SK-N-SH (cell line): ENCODE data around the gene PCLO. TPM values are rescaled to one million over a fixed set of nuclear protein-coding genes. Genes with fewer than 3 reads are reported as not detected.

Experiments
- CTCF ChIA-PET: fragments of 300-600, 350-600 bp; formaldehyde crosslinking; extraction: SDS; loops from one replicate; lab custom pipeline; 2021; lab: Yijun Ruan, JAX
- POLR2A ChIA-PET: fragments of 350-600 bp; sonication (Branson Sonifier 250); formaldehyde crosslinking; extraction: SDS; loops from one replicate; lab custom pipeline; 2020; ENCODE audit warnings: antibody characterized with exemption, inconsistent platforms; lab: Yijun Ruan, JAX
- DNase-seq: peaks from one replicate; pipeline ENCODE4 v3.0.0; 2012
- H2AFZ ChIP-seq: fragments of 200-600 bp; sonication (generic); 2 replicates; pipeline ENCODE4 v1.8.1; 2016; ENCODE audit warnings: antibody characterized with exemption, mild to moderate bottlenecking, low read depth
- H3F3A ChIP-seq: fragments of 200-600 bp; sonication (generic); replicated peaks from 2 replicates; pipeline ENCODE3; 2016; ENCODE audit warnings: antibody characterized with exemption, mild to moderate bottlenecking; ENCODE audit not compliant: insufficient read depth
- H3K27ac ChIP-seq, 2 experiments: fragments of 200-500 bp in 1 of 2; fragments of 200-600 bp in 1 of 2; sonication (Bioruptor generic) in 1 of 2; sonication (generic), shearing (Covaris generic) in 1 of 2; 2 replicates each; pipeline versions ENCODE4 v1.5.1 to v1.6.1; 2014 to 2016; ENCODE audit warnings: low read depth in 2 of 2, inconsistent platforms in 1 of 2, low read length in 1 of 2, mild to moderate bottlenecking in 1 of 2, mixed read lengths in 1 of 2
- H3K27me3 ChIP-seq: fragments of 200-600 bp; sonication (generic), shearing (Covaris generic); 2 replicates; pipeline ENCODE4 v1.6.1; 2016; ENCODE audit warnings: mixed run types; ENCODE audit not compliant: insufficient read depth
- H3K36me3 ChIP-seq, 2 experiments: fragments of 200-500 bp in 1 of 2; fragments of 200-600 bp in 1 of 2; sonication (Bioruptor generic) in 1 of 2; sonication (generic) in 1 of 2; replicated peaks in 1 of 2; 2 replicates each; pipeline versions ENCODE3 to v1.5.1; 2014 to 2016; ENCODE audit warnings: low read length in 1 of 2, mild to moderate bottlenecking in 1 of 2; ENCODE audit not compliant: insufficient read depth in 2 of 2, control insufficient read depth in 1 of 2
- H3K4me1 ChIP-seq, 2 experiments: fragments of 200-500 bp in 1 of 2; fragments of 200-600 bp in 1 of 2; sonication (Bioruptor generic) in 1 of 2; sonication (generic), shearing (Covaris generic) in 1 of 2; 2 replicates each; pipeline versions ENCODE4 v1.5.1 to v1.6.1; 2014 to 2016; ENCODE audit warnings: low read depth in 1 of 2, low read length in 1 of 2, mixed run types in 1 of 2; ENCODE audit not compliant: insufficient read depth in 2 of 2, control insufficient read depth in 1 of 2
- H3K4me2 ChIP-seq: fragments of 200-600 bp; sonication (generic), shearing (Covaris generic); 2 replicates; pipeline ENCODE4 v1.6.1; 2017; ENCODE audit warnings: mixed run types
- H3K4me3 ChIP-seq, 2 experiments: fragments of 200-500 bp in 1 of 2; fragments of 200-600 bp in 1 of 2; sonication (Bioruptor generic) in 1 of 2; sonication (generic), shearing (Covaris generic) in 1 of 2; 2 replicates each; pipeline versions ENCODE4 v1.5.1 to v1.8.1; 2014 to 2016; ENCODE audit warnings: low read depth in 2 of 2, inconsistent platforms in 1 of 2, low read length in 1 of 2, mild to moderate bottlenecking in 1 of 2, mixed read lengths in 1 of 2, moderate library complexity in 1 of 2
- H3K79me2 ChIP-seq: fragments of 200-600 bp; sonication (generic); 2 replicates; pipeline ENCODE4 v1.8.1; 2017; ENCODE audit warnings: mild to moderate bottlenecking; ENCODE audit not compliant: insufficient read depth
- H3K9ac ChIP-seq: fragments of 200-600 bp; sonication (generic); 2 replicates; pipeline ENCODE4 v1.6.1; 2017; ENCODE audit warnings: mixed run types
- H3K9me2 ChIP-seq: fragments of 200-600 bp; sonication (generic); 2 replicates; pipeline ENCODE4 v1.6.1; 2017; ENCODE audit warnings: mixed run types
- H3K9me3 ChIP-seq: fragments of 200-600 bp; sonication (generic); 2 replicates; pipeline ENCODE4 v1.6.1; 2017; ENCODE audit warnings: mixed run types, mild to moderate bottlenecking, moderate library complexity
- H4K20me1 ChIP-seq: fragments of 200-600 bp; sonication (generic); 2 replicates; pipeline ENCODE4 v1.6.1; 2017; ENCODE audit warnings: mild to moderate bottlenecking, mixed run types; ENCODE audit not compliant: insufficient read depth
- ELF1 ChIP-seq: IDR thresholded peaks from 2 replicates; pipeline ENCODE4 v1.4.0; 2012
- EP300 ChIP-seq, 2 experiments: IDR thresholded peaks; 2 replicates each; pipeline versions ENCODE4 v1.4.0 to v1.6.1; 2012; ENCODE audit warnings: borderline replicate concordance in 1 of 2, low read depth in 1 of 2, low read length in 1 of 2
- JUND ChIP-seq: IDR thresholded peaks from 2 replicates; pipeline ENCODE4 v1.4.0; 2012
- MXI1 ChIP-seq: IDR thresholded peaks from 2 replicates; pipeline ENCODE4 v1.6.1; 2012; ENCODE audit warnings: mild to moderate bottlenecking, low read depth, low read length, improper control_type of control experiment
- NRF1 ChIP-seq: IDR thresholded peaks from 2 replicates; pipeline ENCODE4 v1.6.1; 2012; ENCODE audit warnings: low read depth, mild to moderate bottlenecking, low read length
- POLR2AphosphoS5 ChIP-seq: IDR thresholded peaks from 2 replicates; pipeline ENCODE4 v1.6.1; 2012; ENCODE audit warnings: low read depth, low read length
- RAD21 ChIP-seq: IDR thresholded peaks from 2 replicates; pipeline ENCODE4 v1.6.1; 2012; ENCODE audit warnings: mild to moderate bottlenecking, low read length
- RCOR1 ChIP-seq: fragments of 150-350 bp; IDR thresholded peaks from 2 replicates; pipeline ENCODE4 v1.6.1; 2017; ENCODE audit warnings: antibody characterized with exemption, low read length
- TCF12 ChIP-seq: IDR thresholded peaks from 2 replicates; pipeline ENCODE4 v1.4.0; 2012
- TEAD4 ChIP-seq: IDR thresholded peaks from 2 replicates; pipeline ENCODE4 v1.4.0; 2012; ENCODE audit warnings: mild to moderate bottlenecking, borderline replicate concordance; ENCODE audit not compliant: insufficient read depth
- YY1 ChIP-seq: IDR thresholded peaks from 2 replicates; pipeline ENCODE4 v1.4.0; 2012; ENCODE audit warnings: low read depth, mild to moderate bottlenecking
- WGBS: methylation state at CpG from one replicate; pipeline ENCODE4 v1.1.6; 2017; ENCODE audit warnings: low lambda C conversion rate; 5-methylcytosine and 5-hydroxymethylcytosine counted together
- polyA plus RNA-seq, 3 experiments: library from polyadenylated mRNA; depleted of rRNA; stranded (reverse); fragments of >200 nt; gene quantifications; 2 replicates each; pipeline ENCODE4 v1.2.3, GENCODE V29; 2012
- TF ChIP-seq, protein P1 (sequence below): fragments of 150-350 bp; IDR thresholded peaks from 2 replicates; pipeline ENCODE4 v1.6.1; 2016; ENCODE audit warnings: mild to moderate bottlenecking, low read depth, low read length
- TF ChIP-seq, protein P2 (sequence below): IDR thresholded peaks from 2 replicates; pipeline ENCODE4 v1.6.1; 2012; ENCODE audit warnings: mild to moderate bottlenecking, low read depth, low read length, moderate library complexity
- TF ChIP-seq, protein P3 (sequence below): IDR thresholded peaks from 2 replicates; pipeline ENCODE4; 2012

The PCLO gene
- polyA plus RNA-seq, 1 of the 3 experiments (the other 2 are of a cell fraction): 0.51 TPM

DNA sequence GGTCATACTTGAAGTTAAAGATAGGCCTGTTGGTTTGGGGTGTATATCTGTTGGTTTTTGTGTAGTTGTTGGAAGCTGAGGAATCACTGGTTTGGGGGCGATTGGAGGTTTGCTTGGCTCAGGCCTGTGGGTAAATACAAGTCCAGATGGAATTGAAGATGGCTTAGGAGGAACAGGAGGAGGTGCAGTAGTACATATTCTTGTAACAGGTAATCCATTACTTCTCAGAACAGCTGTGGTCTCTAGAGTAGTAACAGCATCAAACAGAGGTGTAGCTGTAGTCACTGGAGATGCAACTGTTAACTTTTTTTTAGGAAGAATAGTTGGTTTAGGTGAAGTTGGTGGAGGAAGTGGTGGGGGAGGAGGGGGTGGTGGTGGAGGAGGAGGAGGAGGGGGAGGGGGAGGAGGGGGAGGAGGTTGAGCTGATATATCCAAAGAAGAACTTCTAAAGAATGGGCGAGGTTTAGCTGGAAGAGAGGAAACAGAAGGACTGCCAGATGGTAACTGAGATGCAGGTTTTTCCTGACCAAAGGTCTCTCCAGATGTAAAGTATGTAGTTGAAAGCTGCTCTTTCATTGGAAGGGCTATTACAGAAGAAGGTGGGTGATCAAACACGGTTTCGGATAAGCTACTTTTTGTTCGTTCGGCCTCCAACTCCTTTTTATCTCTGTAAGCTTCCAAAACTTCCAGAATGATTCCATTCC is 209.2 kb downstream of the PCLO start:
- 68% methylated on average over 6 of the region's 6 CpGs for WGBS
- ChIA-PET POLR2A (no interaction called here), CTCF (interaction anchor here (0.7 to 0.9 kb wide), 2 partner anchors 18 to 32 kb away, joined by 3 read pairs; no protein-coding TSS in a partner anchor)
- Histone ChIP-seq H3K9me3 (no peaks in the 10 kb centered on the region), H2AFZ (no peak overlapping the region), H3K27ac (no peak overlapping the region), H3K36me3 (no peaks in the 10 kb centered on the region), H4K20me1 (no peaks in the 10 kb centered on the region), H3F3A (no peaks in the 10 kb centered on the region), H3K4me2 (no peak overlapping the region), H3K27me3 (peaks cover 5% of the 10 kb centered on the region; the same call in 1 of the 2 replicates), H3K4me1 (no peaks in the 10 kb centered on the region; a peak in 1 of 4 replicates), H3K4me3 (no peak overlapping the region), H3K79me2 (no peaks in the 10 kb centered on the region), H3K9ac (no peak overlapping the region), H3K9me2 (no peaks in the 10 kb centered on the region)
- DNase-seq: no peak
- no peak for TF ChIP-seq MXI1
- no peak for TF ChIP-seq TCF12
- no peak for TF ChIP-seq JUND
- TF ChIP-seq ELF1: no peak
- TF ChIP-seq, protein P1, sequence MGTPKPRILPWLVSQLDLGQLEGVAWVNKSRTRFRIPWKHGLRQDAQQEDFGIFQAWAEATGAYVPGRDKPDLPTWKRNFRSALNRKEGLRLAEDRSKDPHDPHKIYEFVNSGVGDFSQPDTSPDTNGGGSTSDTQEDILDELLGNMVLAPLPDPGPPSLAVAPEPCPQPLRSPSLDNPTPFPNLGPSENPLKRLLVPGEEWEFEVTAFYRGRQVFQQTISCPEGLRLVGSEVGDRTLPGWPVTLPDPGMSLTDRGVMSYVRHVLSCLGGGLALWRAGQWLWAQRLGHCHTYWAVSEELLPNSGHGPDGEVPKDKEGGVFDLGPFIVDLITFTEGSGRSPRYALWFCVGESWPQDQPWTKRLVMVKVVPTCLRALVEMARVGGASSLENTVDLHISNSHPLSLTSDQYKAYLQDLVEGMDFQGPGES: no peak
- TF ChIP-seq, protein P2, sequence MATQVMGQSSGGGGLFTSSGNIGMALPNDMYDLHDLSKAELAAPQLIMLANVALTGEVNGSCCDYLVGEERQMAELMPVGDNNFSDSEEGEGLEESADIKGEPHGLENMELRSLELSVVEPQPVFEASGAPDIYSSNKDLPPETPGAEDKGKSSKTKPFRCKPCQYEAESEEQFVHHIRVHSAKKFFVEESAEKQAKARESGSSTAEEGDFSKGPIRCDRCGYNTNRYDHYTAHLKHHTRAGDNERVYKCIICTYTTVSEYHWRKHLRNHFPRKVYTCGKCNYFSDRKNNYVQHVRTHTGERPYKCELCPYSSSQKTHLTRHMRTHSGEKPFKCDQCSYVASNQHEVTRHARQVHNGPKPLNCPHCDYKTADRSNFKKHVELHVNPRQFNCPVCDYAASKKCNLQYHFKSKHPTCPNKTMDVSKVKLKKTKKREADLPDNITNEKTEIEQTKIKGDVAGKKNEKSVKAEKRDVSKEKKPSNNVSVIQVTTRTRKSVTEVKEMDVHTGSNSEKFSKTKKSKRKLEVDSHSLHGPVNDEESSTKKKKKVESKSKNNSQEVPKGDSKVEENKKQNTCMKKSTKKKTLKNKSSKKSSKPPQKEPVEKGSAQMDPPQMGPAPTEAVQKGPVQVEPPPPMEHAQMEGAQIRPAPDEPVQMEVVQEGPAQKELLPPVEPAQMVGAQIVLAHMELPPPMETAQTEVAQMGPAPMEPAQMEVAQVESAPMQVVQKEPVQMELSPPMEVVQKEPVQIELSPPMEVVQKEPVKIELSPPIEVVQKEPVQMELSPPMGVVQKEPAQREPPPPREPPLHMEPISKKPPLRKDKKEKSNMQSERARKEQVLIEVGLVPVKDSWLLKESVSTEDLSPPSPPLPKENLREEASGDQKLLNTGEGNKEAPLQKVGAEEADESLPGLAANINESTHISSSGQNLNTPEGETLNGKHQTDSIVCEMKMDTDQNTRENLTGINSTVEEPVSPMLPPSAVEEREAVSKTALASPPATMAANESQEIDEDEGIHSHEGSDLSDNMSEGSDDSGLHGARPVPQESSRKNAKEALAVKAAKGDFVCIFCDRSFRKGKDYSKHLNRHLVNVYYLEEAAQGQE: no peak
- TF ChIP-seq RCOR1: no peak
- TF ChIP-seq POLR2AphosphoS5: no peak
- TF ChIP-seq RAD21: no peak
- TF ChIP-seq TEAD4: no peak
- TF ChIP-seq, protein P3, sequence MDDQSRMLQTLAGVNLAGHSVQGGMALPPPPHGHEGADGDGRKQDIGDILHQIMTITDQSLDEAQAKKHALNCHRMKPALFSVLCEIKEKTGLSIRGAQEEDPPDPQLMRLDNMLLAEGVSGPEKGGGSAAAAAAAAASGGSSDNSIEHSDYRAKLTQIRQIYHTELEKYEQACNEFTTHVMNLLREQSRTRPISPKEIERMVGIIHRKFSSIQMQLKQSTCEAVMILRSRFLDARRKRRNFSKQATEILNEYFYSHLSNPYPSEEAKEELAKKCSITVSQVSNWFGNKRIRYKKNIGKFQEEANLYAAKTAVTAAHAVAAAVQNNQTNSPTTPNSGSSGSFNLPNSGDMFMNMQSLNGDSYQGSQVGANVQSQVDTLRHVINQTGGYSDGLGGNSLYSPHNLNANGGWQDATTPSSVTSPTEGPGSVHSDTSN: no peak
- no peak for TF ChIP-seq EP300 (IDR thresholded peaks at IDR 0.05; ENCODE audit: borderline replicate concordance in 1 of 2, low read depth in 1 of 2, low read length in 1 of 2)
- TF ChIP-seq NRF1: no peak
- TF ChIP-seq YY1: no peak
